Stimulated activated CD4-positive, alpha-beta T cell treated with anti-CD3 and anti-CD28 coated beads, Interleukin-4, amount 100 ng/mL, for 48 hours (primary cell): ENCODE data around the gene ZFP82.

ENCODE experiments used
- DNase-seq, 2 donors: peaks; one replicate each; pipeline ENCODE4 v3.0.0-alpha.2; 2020; ENCODE audit warnings: low read depth in 2 of 2

The ZFP82 gene

GRCh38 chr19:36418287-36419001 lies at the start of gene ZFP82:
Gene ZFP82, minus strand, starts transcription at chr19:36418644. Its CDS starts 8,855 bp downstream, at chr19:36409789.
- peak; percentile 71 for DNase-seq

GRCh38 chr19:36460046-36460445 lies 41.6 kb upstream of the ZFP82 start:
- no peak for DNase-seq

- no peak for DNase-seq
Measured at GRCh38 chr19:36456831-36457230, 38.4 kb upstream of the ZFP82 start.

- no peak for DNase-seq
Measured at GRCh38 chr19:36449059-36449670, 30.7 kb upstream of the ZFP82 start.

- DNase-seq = no peak
Measured at GRCh38 chr19:36441339-36441738, 22.9 kb upstream of the ZFP82 start.

- DNase-seq = no peak
Measured at GRCh38 chr19:36436531-36436930, 18.1 kb upstream of the ZFP82 start.

GRCh38 chr19:36423925-36424324 lies 5.5 kb upstream of the ZFP82 start:
- DNase-seq = no peak

- no peak for DNase-seq
Measured at GRCh38 chr19:36421749-36422481, 3.5 kb upstream of the ZFP82 start.

GRCh38 chr19:36420961-36421748 lies 2.7 kb upstream of the ZFP82 start:
- no peak for DNase-seq

- no peak for DNase-seq
Measured at GRCh38 chr19:36417752-36418286, 625 bp downstream of the ZFP82 start.

GRCh38 chr19:36409841-36410240 lies 8.6 kb downstream of the ZFP82 start:
- no peak for DNase-seq

- no peak for DNase-seq
Measured at GRCh38 chr19:36408101-36408500, 10.3 kb downstream of the ZFP82 start.

- no peak for DNase-seq
Measured at GRCh38 chr19:36404498-36404897, 13.9 kb downstream of the ZFP82 start.

GRCh38 chr19:36401475-36401874 lies 17.0 kb downstream of the ZFP82 start:
- no peak for DNase-seq

GRCh38 chr19:36398571-36398970 lies 19.9 kb downstream of the ZFP82 start:
- no peak for DNase-seq

- DNase-seq = no peak
Measured at GRCh38 chr19:36392916-36393673, 25.3 kb downstream of the ZFP82 start.

GRCh38 chr19:36379510-36379819 lies 39.0 kb downstream of the ZFP82 start:
- no peak for DNase-seq

GRCh38 chr19:36378625-36379509 lies 39.6 kb downstream of the ZFP82 start, which contains the start of gene ZFP14:
Gene ZFP14, minus strand, starts transcription at chr19:36379201. Its CDS starts 11,309 bp downstream, at chr19:36367892.
- peak; percentile 88 to 92 for DNase-seq

GRCh38 chr19:36377541-36378178 lies 40.8 kb downstream of the ZFP82 start:
- no peak for DNase-seq
